ENCODE results near the gene HSD17B13.

Gene HSD17B13

GRCh38 chr4:87266986-87267385 lies 55.7 kb downstream of the HSD17B13 start:
- no peak for DNase-seq (ENCODE audit: low spot score)

GRCh38 chr4:87262886-87263285 lies 59.8 kb downstream of the HSD17B13 start:
- no peak for DNase-seq (ENCODE audit: low spot score)

- no peak for DNase-seq (ENCODE audit: low spot score)
These were observed 62.2 kb downstream of the HSD17B13 start for GRCh38 chr4:87260477-87260876.

- no peak for DNase-seq (ENCODE audit: low spot score)
These were observed 64.0 kb downstream of the HSD17B13 start for GRCh38 chr4:87258677-87259076.

GRCh38 chr4:87257523-87257922 lies 65.2 kb downstream of the HSD17B13 start:
- peak; percentile 78 for DNase-seq (ENCODE audit: low spot score)

- DNase-seq (ENCODE audit: low spot score): no peak
These were observed 66.9 kb downstream of the HSD17B13 start for GRCh38 chr4:87255755-87256154.
